ENCODE results near the gene RFC1.

Gene RFC1

GRCh38 chr4:39394706-39395105 is 28.5 kb upstream of the RFC1 start:
- H2BK15ac ChIP-seq (ENCODE audit: low read depth, poor library complexity, severe bottlenecking), result no peak overlapping the region
- H3K36me3 ChIP-seq (ENCODE audit: control insufficient read depth in 1 of 2, insufficient read depth in 2 of 2, low read depth in 1 of 2, low read length in 2 of 2), result no peaks in the 10 kb centered on the region
- WGBS, result 66% methylated on average over 3 of the region's 3 CpGs
- H3K18ac ChIP-seq (ENCODE audit: low read depth in 1 of 2, low read length in 2 of 2), result no peak overlapping the region
- H3K9me3 ChIP-seq (ENCODE audit: control insufficient read depth, low read length), result no peaks in the 10 kb centered on the region
- H2AK5ac ChIP-seq (ENCODE audit: low read length, severe bottlenecking), result no peak overlapping the region
- H3K4ac ChIP-seq (ENCODE audit: low read depth in 1 of 2, low read length in 2 of 2), result no peak overlapping the region
- peaks cover 0 to 8% of the 10 kb centered on the region in 2 experiments for H3K27me3 ChIP-seq (ENCODE audit: control insufficient read depth in 1 of 2, insufficient read depth in 1 of 2, low read length in 2 of 2)
- no peak overlapping the region for H2AFZ ChIP-seq (ENCODE audit: low read depth, low read length)
- H3K4me2 ChIP-seq (ENCODE audit: low read length, poor library complexity, severe bottlenecking), result no peak overlapping the region
- H2BK120ac ChIP-seq (ENCODE audit: low read depth, low read length), result no peak overlapping the region
- no peak overlapping the region for H3K9ac ChIP-seq (ENCODE audit: low read length)
- H3K79me1 ChIP-seq (replicated peaks; ENCODE audit: low read length, poor library complexity, severe bottlenecking), result no peaks in the 10 kb centered on the region
- H4K91ac ChIP-seq (ENCODE audit: low read length), result no peak overlapping the region
- no peak overlapping the region for H3K4me3 ChIP-seq (ENCODE audit: insufficient read depth in 1 of 2, low read depth in 1 of 2, low read length in 2 of 2)
- no peak overlapping the region for H3K14ac ChIP-seq (ENCODE audit: low read length in 2 of 2)
- H3K23ac ChIP-seq (ENCODE audit: low read length in 2 of 2), result no peak overlapping the region
- no peak overlapping the region for H3K27ac ChIP-seq (ENCODE audit: low read length, poor library complexity, severe bottlenecking)
- H2BK12ac ChIP-seq (ENCODE audit: low read length in 2 of 2), result no peak overlapping the region
- H4K8ac ChIP-seq (ENCODE audit: low read length), result no peak overlapping the region
- no peak for DNase-seq
- H2BK5ac ChIP-seq (ENCODE audit: low read depth, low read length, poor library complexity, severe bottlenecking), result no peak overlapping the region
- H3K4me1 ChIP-seq (ENCODE audit: control insufficient read depth, insufficient read depth, low read depth, low read length), result no peaks in the 10 kb centered on the region

GRCh38 chr4:39390603-39391002 is 24.4 kb upstream of the RFC1 start:
- H2BK12ac ChIP-seq (ENCODE audit: low read length in 2 of 2), result no peak overlapping the region
- no peak for DNase-seq
- no peaks in the 10 kb centered on the region for H3K4me1 ChIP-seq (ENCODE audit: control insufficient read depth, insufficient read depth, low read depth, low read length)
- no peak overlapping the region for H2BK5ac ChIP-seq (ENCODE audit: low read depth, low read length, poor library complexity, severe bottlenecking)
- no peak overlapping the region for H3K4ac ChIP-seq (ENCODE audit: low read depth in 1 of 2, low read length in 2 of 2)
- H4K91ac ChIP-seq (ENCODE audit: low read length), result no peak overlapping the region
- 74% methylated on average over 6 of the region's 6 CpGs for WGBS
- H2BK120ac ChIP-seq (ENCODE audit: low read depth, low read length), result no peak overlapping the region
- no peak overlapping the region for H2AFZ ChIP-seq (ENCODE audit: low read depth, low read length)
- H3K36me3 ChIP-seq (ENCODE audit: control insufficient read depth in 1 of 2, insufficient read depth in 2 of 2, low read depth in 1 of 2, low read length in 2 of 2), result no peaks in the 10 kb centered on the region
- no peak overlapping the region for H3K4me2 ChIP-seq (ENCODE audit: low read length, poor library complexity, severe bottlenecking)
- H3K4me3 ChIP-seq (ENCODE audit: insufficient read depth in 1 of 2, low read depth in 1 of 2, low read length in 2 of 2), result no peak overlapping the region
- no peak overlapping the region for H2AK5ac ChIP-seq (ENCODE audit: low read length, severe bottlenecking)
- H3K9ac ChIP-seq (ENCODE audit: low read length), result no peak overlapping the region
- H4K8ac ChIP-seq (ENCODE audit: low read length), result no peak overlapping the region
- no peak overlapping the region for H3K27ac ChIP-seq (ENCODE audit: low read length, poor library complexity, severe bottlenecking)
- no peak overlapping the region for H2BK15ac ChIP-seq (ENCODE audit: low read depth, poor library complexity, severe bottlenecking)
- no peak overlapping the region for H3K18ac ChIP-seq (ENCODE audit: low read depth in 1 of 2, low read length in 2 of 2)
- H3K79me1 ChIP-seq (replicated peaks; ENCODE audit: low read length, poor library complexity, severe bottlenecking), result no peaks in the 10 kb centered on the region
- peaks cover 0 to 8% of the 10 kb centered on the region in 2 experiments for H3K27me3 ChIP-seq (ENCODE audit: control insufficient read depth in 1 of 2, insufficient read depth in 1 of 2, low read length in 2 of 2)
- H3K9me3 ChIP-seq (ENCODE audit: control insufficient read depth, low read length), result no peaks in the 10 kb centered on the region
- no peak overlapping the region for H3K23ac ChIP-seq (ENCODE audit: low read length in 2 of 2)
- H3K14ac ChIP-seq (ENCODE audit: low read length in 2 of 2), result no peak overlapping the region

GRCh38 chr4:39384563-39384962 is 18.4 kb upstream of the RFC1 start:
- Histone ChIP-seq H2AFZ (ENCODE audit: low read depth, low read length) (no peak overlapping the region), H2BK120ac (ENCODE audit: low read depth, low read length) (no peak overlapping the region), H2AK5ac (ENCODE audit: low read length, severe bottlenecking) (no peak overlapping the region), H2BK15ac (ENCODE audit: low read depth, poor library complexity, severe bottlenecking) (no peak overlapping the region), H3K9ac (ENCODE audit: low read length) (no peak overlapping the region), H3K79me1 (replicated peaks; ENCODE audit: low read length, poor library complexity, severe bottlenecking) (no peaks in the 10 kb centered on the region), H4K8ac (ENCODE audit: low read length) (no peak overlapping the region), H3K4me2 (ENCODE audit: low read length, poor library complexity, severe bottlenecking) (no peak overlapping the region), H3K4me1 (ENCODE audit: control insufficient read depth, insufficient read depth, low read depth, low read length) (no peaks in the 10 kb centered on the region), H2BK5ac (ENCODE audit: low read depth, low read length, poor library complexity, severe bottlenecking) (no peak overlapping the region), H3K4me3 (ENCODE audit: insufficient read depth in 1 of 2, low read depth in 1 of 2, low read length in 2 of 2) (no peak overlapping the region), H3K14ac (ENCODE audit: low read length in 2 of 2) (no peak overlapping the region), H3K9me3 (ENCODE audit: control insufficient read depth, low read length) (no peaks in the 10 kb centered on the region), H2BK12ac (ENCODE audit: low read length in 2 of 2) (no peak overlapping the region), H3K27me3 (ENCODE audit: control insufficient read depth in 1 of 2, insufficient read depth in 1 of 2, low read length in 2 of 2) (peaks cover 0 to 4% of the 10 kb centered on the region in 2 experiments), H3K36me3 (ENCODE audit: control insufficient read depth in 1 of 2, insufficient read depth in 2 of 2, low read depth in 1 of 2, low read length in 2 of 2) (no peaks in the 10 kb centered on the region), H3K23ac (ENCODE audit: low read length in 2 of 2) (no peak overlapping the region), H3K4ac (ENCODE audit: low read depth in 1 of 2, low read length in 2 of 2) (no peak overlapping the region), H3K18ac (ENCODE audit: low read depth in 1 of 2, low read length in 2 of 2) (no peak overlapping the region), H4K91ac (ENCODE audit: low read length) (no peak overlapping the region), H3K27ac (ENCODE audit: low read length, poor library complexity, severe bottlenecking) (no peak overlapping the region)
- 89% methylated on average over 7 of the region's 11 CpGs for WGBS
- DNase-seq, result no peak

- no peak overlapping the region for H2AK5ac ChIP-seq (ENCODE audit: low read length, severe bottlenecking)
- H4K8ac ChIP-seq (ENCODE audit: low read length), result no peak overlapping the region
- no peak overlapping the region for H2BK15ac ChIP-seq (ENCODE audit: low read depth, poor library complexity, severe bottlenecking)
- no peak overlapping the region for H3K18ac ChIP-seq (ENCODE audit: low read depth in 1 of 2, low read length in 2 of 2)
- no peak overlapping the region for H3K14ac ChIP-seq (ENCODE audit: low read length in 2 of 2)
- H3K4me1 ChIP-seq (ENCODE audit: control insufficient read depth, insufficient read depth, low read depth, low read length), result no peaks in the 10 kb centered on the region
- H2AFZ ChIP-seq (ENCODE audit: low read depth, low read length), result no peak overlapping the region
- H3K79me1 ChIP-seq (replicated peaks; ENCODE audit: low read length, poor library complexity, severe bottlenecking), result no peaks in the 10 kb centered on the region
- no peak overlapping the region for H3K4ac ChIP-seq (ENCODE audit: low read depth in 1 of 2, low read length in 2 of 2)
- H4K91ac ChIP-seq (ENCODE audit: low read length), result no peak overlapping the region
- H3K4me3 ChIP-seq (ENCODE audit: insufficient read depth in 1 of 2, low read depth in 1 of 2, low read length in 2 of 2), result no peak overlapping the region
- no peaks in the 10 kb centered on the region for H3K36me3 ChIP-seq (ENCODE audit: control insufficient read depth in 1 of 2, insufficient read depth in 2 of 2, low read depth in 1 of 2, low read length in 2 of 2)
- H2BK12ac ChIP-seq (ENCODE audit: low read length in 2 of 2), result no peak overlapping the region
- no peak overlapping the region for H3K27ac ChIP-seq (ENCODE audit: low read length, poor library complexity, severe bottlenecking)
- 87% methylated on average over 1 of the region's 1 CpG for WGBS
- H2BK120ac ChIP-seq (ENCODE audit: low read depth, low read length), result no peak overlapping the region
- H2BK5ac ChIP-seq (ENCODE audit: low read depth, low read length, poor library complexity, severe bottlenecking), result no peak overlapping the region
- H3K9me3 ChIP-seq (ENCODE audit: control insufficient read depth, low read length), result peaks cover 5% of the 10 kb centered on the region
- H3K23ac ChIP-seq (ENCODE audit: low read length in 2 of 2), result no peak overlapping the region
- peaks cover 0 to 4% of the 10 kb centered on the region in 2 experiments for H3K27me3 ChIP-seq (ENCODE audit: control insufficient read depth in 1 of 2, insufficient read depth in 1 of 2, low read length in 2 of 2)
- no peak overlapping the region for H3K4me2 ChIP-seq (ENCODE audit: low read length, poor library complexity, severe bottlenecking)
- no peak overlapping the region for H3K9ac ChIP-seq (ENCODE audit: low read length)
- DNase-seq, result no peak
Measured at GRCh38 chr4:39383690-39384089, 17.5 kb upstream of the RFC1 start.

All from mesenchymal stem cell (in vitro differentiated cells and primary cell).